Fibroblast of skin of right quadriceps (primary cell): ENCODE measurements around the gene SLC17A3.

ENCODE experiments used
- DNase-seq: peaks from one replicate; pipeline ENCODE4 v3.0.0-alpha.2; 2013

The SLC17A3 gene

GRCh38 chr6:25888626-25889025, 14.6 kb upstream of the SLC17A3 start:
- no peak for DNase-seq

- DNase-seq = no peak
Measured at GRCh38 chr6:25886066-25886465, 12.0 kb upstream of the SLC17A3 start.

GRCh38 chr6:25883991-25884390, 9.9 kb upstream of the SLC17A3 start:
- peak; percentile 2 for DNase-seq

- DNase-seq = no peak
Measured at GRCh38 chr6:25883536-25883935, 9.5 kb upstream of the SLC17A3 start.

- no peak for DNase-seq
Measured at GRCh38 chr6:25882051-25882496, 8.0 kb upstream of the SLC17A3 start.

GRCh38 chr6:25880601-25881000, 6.6 kb upstream of the SLC17A3 start:
- DNase-seq = no peak

GRCh38 chr6:25878721-25879322, 4.8 kb upstream of the SLC17A3 start:
- DNase-seq = no peak

- no peak for DNase-seq
Measured at GRCh38 chr6:25875926-25876602, 2.0 kb upstream of the SLC17A3 start.

- no peak for DNase-seq
Measured at GRCh38 chr6:25875563-25875905, 1.5 kb upstream of the SLC17A3 start.

- no peak for DNase-seq
Measured at GRCh38 chr6:25874822-25875562, 949 bp upstream of the SLC17A3 start.

GRCh38 chr6:25872814-25873213, 1.2 kb downstream of the SLC17A3 start:
- no peak for DNase-seq

- no peak for DNase-seq
Measured at GRCh38 chr6:25869840-25870239, 4.2 kb downstream of the SLC17A3 start.

- DNase-seq = no peak
Measured at GRCh38 chr6:25868436-25869183, 5.4 kb downstream of the SLC17A3 start.

GRCh38 chr6:25866011-25866410, 8.0 kb downstream of the SLC17A3 start:
- no peak for DNase-seq

GRCh38 chr6:25863360-25863759, 10.7 kb downstream of the SLC17A3 start:
- no peak for DNase-seq

- DNase-seq = no peak
Measured at GRCh38 chr6:25862199-25862598, 11.8 kb downstream of the SLC17A3 start.

GRCh38 chr6:25852756-25853155, 21.3 kb downstream of the SLC17A3 start:
- no peak for DNase-seq

GRCh38 chr6:25851961-25852360, 22.1 kb downstream of the SLC17A3 start:
- DNase-seq = no peak

GRCh38 chr6:25844518-25844917, 29.5 kb downstream of the SLC17A3 start:
- DNase-seq = no peak

GRCh38 chr6:25842526-25842925, 31.5 kb downstream of the SLC17A3 start:
- no peak for DNase-seq

GRCh38 chr6:25835442-25836283, 38.4 kb downstream of the SLC17A3 start:
- no peak for DNase-seq

GRCh38 chr6:25834950-25835349, 39.1 kb downstream of the SLC17A3 start:
- DNase-seq = no peak

GRCh38 chr6:25833136-25833535, 40.9 kb downstream of the SLC17A3 start:
- DNase-seq = no peak
